ENCODE measurements around the gene ARL8B. TPM values are rescaled to one million over a fixed set of nuclear protein-coding genes. Genes with fewer than 3 reads are reported as not detected.

ARL8B gene
- total RNA-seq, 1 donor from 2014 or later: 39.3 TPM

GRCh38 chr3:5090197-5090596 lies 31.9 kb upstream of the ARL8B start:
- Histone ChIP-seq H3K27ac (no peak overlapping the region), H2AFZ (replicated peaks) (no peak overlapping the region), H3K4me3 (no peak overlapping the region), H3K27me3 (peaks cover 13% of the 10 kb centered on the region), H3K9ac (no peak overlapping the region), H3K79me2 (ENCODE audit: low read depth) (no peaks in the 10 kb centered on the region), H3K36me3 (no peaks in the 10 kb centered on the region), H3K4me1 (no peaks in the 10 kb centered on the region), H4K20me1 (ENCODE audit: low read depth) (no peaks in the 10 kb centered on the region), H3K9me3 (ENCODE audit: low read depth) (no peaks in the 10 kb centered on the region), H3K4me2 (no peak overlapping the region), H3F3A (ENCODE audit: low read depth) (no peaks in the 10 kb centered on the region)
- no peaks in the 10 kb centered on the region for H3K4me1 Mint-ChIP-seq
- no peak overlapping the region for H3K27ac Mint-ChIP-seq
- no peak for DNase-seq (ENCODE audit: low spot score)
- H3K27me3 Mint-ChIP-seq (ENCODE audit: insufficient read depth, low read depth): peaks cover 12% of the 10 kb centered on the region
- no peak overlapping the region for H3K4me3 Mint-ChIP-seq
- no peaks in the 10 kb centered on the region for H3K9me3 Mint-ChIP-seq
- no peaks in the 10 kb centered on the region for H3K36me3 Mint-ChIP-seq
- TF ChIP-seq CTCF (IDR thresholded peaks at IDR 0.05) (no peak), EZH2phosphoT487 (IDR thresholded peaks at IDR 0.05) (no peak), EZH2 (IDR thresholded peaks at IDR 0.05) (no peak)

- peaks cover 19% of the 10 kb centered on the region for H3K27me3 Mint-ChIP-seq (ENCODE audit: insufficient read depth, low read depth)
- peaks cover 8% of the 10 kb centered on the region for H3K4me1 Mint-ChIP-seq
- Histone ChIP-seq H3K27me3 (peaks cover 31% of the 10 kb centered on the region), H3K9me3 (ENCODE audit: low read depth) (no peaks in the 10 kb centered on the region), H3K27ac (no peak overlapping the region), H3K9ac (no peak overlapping the region), H3K36me3 (no peaks in the 10 kb centered on the region), H3K4me1 (no peaks in the 10 kb centered on the region), H4K20me1 (ENCODE audit: low read depth) (no peaks in the 10 kb centered on the region), H3F3A (ENCODE audit: low read depth) (no peaks in the 10 kb centered on the region), H2AFZ (replicated peaks) (no peak overlapping the region), H3K4me2 (no peak overlapping the region), H3K79me2 (ENCODE audit: low read depth) (no peaks in the 10 kb centered on the region), H3K4me3 (no peak overlapping the region)
- no peak for DNase-seq (ENCODE audit: low spot score)
- no peaks in the 10 kb centered on the region for H3K36me3 Mint-ChIP-seq
- TF ChIP-seq CTCF (IDR thresholded peaks at IDR 0.05) (no peak), EZH2 (IDR thresholded peaks at IDR 0.05) (no peak), EZH2phosphoT487 (IDR thresholded peaks at IDR 0.05) (no peak)
- no peaks in the 10 kb centered on the region for H3K9me3 Mint-ChIP-seq
- H3K27ac Mint-ChIP-seq: no peak overlapping the region
- no peak overlapping the region for H3K4me3 Mint-ChIP-seq
Measured at GRCh38 chr3:5092018-5092417, 30.1 kb upstream of the ARL8B start.

- Histone ChIP-seq H3K4me3 (no peak overlapping the region), H3K9me3 (ENCODE audit: low read depth) (no peaks in the 10 kb centered on the region), H3K79me2 (ENCODE audit: low read depth) (no peaks in the 10 kb centered on the region), H3K27me3 (peaks cover 47% of the 10 kb centered on the region), H3K9ac (no peak overlapping the region), H2AFZ (replicated peaks) (no peak overlapping the region), H3K4me2 (no peak overlapping the region), H4K20me1 (ENCODE audit: low read depth) (no peaks in the 10 kb centered on the region), H3K27ac (no peak overlapping the region), H3F3A (ENCODE audit: low read depth) (no peaks in the 10 kb centered on the region), H3K36me3 (no peaks in the 10 kb centered on the region), H3K4me1 (no peaks in the 10 kb centered on the region)
- Mint-ChIP-seq H3K27me3 (ENCODE audit: insufficient read depth, low read depth) (peaks cover 21% of the 10 kb centered on the region), H3K27ac (no peak overlapping the region), H3K4me1 (peaks cover 8% of the 10 kb centered on the region), H3K4me3 (no peak overlapping the region), H3K36me3 (no peaks in the 10 kb centered on the region), H3K9me3 (no peaks in the 10 kb centered on the region)
- no peak for DNase-seq (ENCODE audit: low spot score)
- TF ChIP-seq EZH2phosphoT487 (IDR thresholded peaks at IDR 0.05) (no peak), CTCF (IDR thresholded peaks at IDR 0.05) (no peak), EZH2 (IDR thresholded peaks at IDR 0.05) (no peak)
Measured at GRCh38 chr3:5093731-5094130, 28.4 kb upstream of the ARL8B start.
